Mesenteric fat pad (tissue), 1 donor: ENCODE results near the gene RBM27. TPM values are rescaled to one million over a fixed set of nuclear protein-coding genes. Genes with fewer than 3 reads are reported as not detected.
A peak's percentile ranks its signal among the peaks of the same experiment; 100 is the strongest.
"Not testable (repeated sequence)": the region's sequence is repeated elsewhere in the genome, so short reads cannot be mapped to it uniquely, and the experiment has no call there.

ENCODE experiments used
- DNase-seq: peaks from one replicate; pipeline ENCODE4 v3.0.0-alpha.2; 2020; ENCODE audit warnings: low spot score
- long read RNA-seq: library from polyadenylated mRNA; unstranded; transcript quantifications from one replicate; pipeline ENCODE4 v2.0.0, GENCODE V29; 2020
- total RNA-seq: library from RNA; stranded (reverse); fragmentation: NEBNext Ultra II Directional; extraction: Animal tissue kit (Norgen Biotek cat#: 25700); gene quantifications from one replicate; pipeline ENCODE4 v1.2.1, GENCODE V29; 2021
- donor health status: DM: yes; HTN: yes; CAD: no.

The RBM27 gene, protein sequence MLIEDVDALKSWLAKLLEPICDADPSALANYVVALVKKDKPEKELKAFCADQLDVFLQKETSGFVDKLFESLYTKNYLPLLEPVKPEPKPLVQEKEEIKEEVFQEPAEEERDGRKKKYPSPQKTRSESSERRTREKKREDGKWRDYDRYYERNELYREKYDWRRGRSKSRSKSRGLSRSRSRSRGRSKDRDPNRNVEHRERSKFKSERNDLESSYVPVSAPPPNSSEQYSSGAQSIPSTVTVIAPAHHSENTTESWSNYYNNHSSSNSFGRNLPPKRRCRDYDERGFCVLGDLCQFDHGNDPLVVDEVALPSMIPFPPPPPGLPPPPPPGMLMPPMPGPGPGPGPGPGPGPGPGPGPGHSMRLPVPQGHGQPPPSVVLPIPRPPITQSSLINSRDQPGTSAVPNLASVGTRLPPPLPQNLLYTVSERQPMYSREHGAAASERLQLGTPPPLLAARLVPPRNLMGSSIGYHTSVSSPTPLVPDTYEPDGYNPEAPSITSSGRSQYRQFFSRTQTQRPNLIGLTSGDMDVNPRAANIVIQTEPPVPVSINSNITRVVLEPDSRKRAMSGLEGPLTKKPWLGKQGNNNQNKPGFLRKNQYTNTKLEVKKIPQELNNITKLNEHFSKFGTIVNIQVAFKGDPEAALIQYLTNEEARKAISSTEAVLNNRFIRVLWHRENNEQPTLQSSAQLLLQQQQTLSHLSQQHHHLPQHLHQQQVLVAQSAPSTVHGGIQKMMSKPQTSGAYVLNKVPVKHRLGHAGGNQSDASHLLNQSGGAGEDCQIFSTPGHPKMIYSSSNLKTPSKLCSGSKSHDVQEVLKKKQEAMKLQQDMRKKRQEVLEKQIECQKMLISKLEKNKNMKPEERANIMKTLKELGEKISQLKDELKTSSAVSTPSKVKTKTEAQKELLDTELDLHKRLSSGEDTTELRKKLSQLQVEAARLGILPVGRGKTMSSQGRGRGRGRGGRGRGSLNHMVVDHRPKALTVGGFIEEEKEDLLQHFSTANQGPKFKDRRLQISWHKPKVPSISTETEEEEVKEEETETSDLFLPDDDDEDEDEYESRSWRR
- 12.2 TPM for total RNA-seq
- long read RNA-seq, partial matches to known transcripts = 15 of 18 reads
- long read RNA-seq, other reads (novel, unspliced or antisense) = 3 of 18 reads

DNA sequence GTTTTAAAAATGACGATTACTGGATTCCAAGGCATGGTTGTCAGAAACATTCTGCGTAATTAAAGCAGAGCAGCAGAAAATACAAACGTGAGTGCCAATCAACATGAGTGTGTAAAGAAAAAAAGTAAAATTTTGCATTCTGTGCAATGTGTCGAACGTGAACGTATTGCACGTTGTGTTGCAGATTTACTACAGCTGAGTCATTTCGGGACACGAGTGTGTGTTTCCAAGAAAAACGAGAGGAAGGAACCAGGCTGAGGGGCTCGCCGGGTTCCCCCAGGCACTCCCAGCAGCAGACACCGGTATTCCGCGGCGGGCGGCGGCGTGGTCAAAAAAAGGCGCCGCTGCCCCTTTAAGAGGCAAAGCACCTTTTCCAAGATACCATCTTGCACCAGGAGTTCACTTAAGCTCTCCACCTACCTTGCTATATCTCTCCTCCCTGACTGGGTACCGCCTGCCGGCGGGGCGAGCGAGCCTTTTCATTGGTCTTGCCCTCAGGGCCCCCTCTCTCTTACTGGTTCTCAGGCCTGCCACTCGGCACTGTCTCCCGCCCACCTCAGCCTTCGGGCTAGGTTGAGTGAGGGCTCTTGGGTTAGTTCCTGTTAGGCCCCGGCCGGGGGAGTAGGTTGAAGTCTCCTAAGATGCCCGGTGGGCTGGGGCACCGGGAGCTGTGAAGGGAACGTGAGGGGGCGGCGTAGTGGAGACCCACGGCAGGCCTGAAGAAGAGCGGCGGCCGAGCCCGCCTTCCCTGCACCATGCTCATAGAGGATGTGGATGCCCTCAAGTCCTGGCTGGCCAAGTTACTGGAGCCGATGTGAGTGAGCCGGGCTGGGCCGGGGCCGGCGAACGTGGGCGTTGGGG is at the start of gene RBM27:
TSS of gene RBM27 (plus strand) at position 595 of the 861 bp plus-strand sequence. CDS start at position 756, 161 bp downstream.
- peak; percentile 99 for DNase-seq

DNA sequence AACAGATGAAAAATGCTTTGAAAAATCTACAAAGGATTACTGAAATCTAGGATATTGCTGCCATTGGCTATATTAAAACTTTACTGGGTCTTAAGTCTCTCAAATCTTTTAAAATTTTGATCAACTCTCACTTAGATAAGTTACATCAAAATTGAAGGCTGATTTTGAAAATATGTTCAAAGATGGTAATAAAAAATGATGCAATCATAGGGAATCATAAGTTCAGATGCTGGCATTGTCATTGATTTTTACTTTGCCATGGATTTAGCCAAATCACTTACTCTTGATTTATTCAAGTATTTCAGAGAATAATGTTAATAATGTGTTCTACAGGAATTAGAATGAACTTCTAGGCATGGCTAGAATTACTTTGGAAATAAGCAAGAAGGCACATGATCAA is 45.1 kb upstream of the RBM27 start:
- no peak for DNase-seq

DNA sequence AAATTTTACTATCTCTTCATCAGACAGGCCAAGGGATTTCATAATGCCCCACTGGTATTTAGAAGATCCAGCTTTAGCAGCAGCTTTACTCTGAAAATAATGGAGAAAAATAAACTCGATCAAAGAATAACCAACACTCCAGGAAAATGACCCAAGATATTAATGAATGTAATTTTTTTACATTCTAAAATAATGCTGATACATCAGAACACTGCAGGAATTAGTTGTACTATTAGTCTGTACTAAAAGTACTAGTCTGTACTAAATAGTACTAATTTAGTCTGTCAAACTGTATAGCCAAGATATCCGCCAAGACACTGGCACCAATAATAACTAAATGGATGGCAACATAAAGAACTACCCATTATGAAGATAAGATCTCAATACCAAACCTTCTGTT is 39.0 kb upstream of the RBM27 start:
- DNase-seq = no peak

DNA sequence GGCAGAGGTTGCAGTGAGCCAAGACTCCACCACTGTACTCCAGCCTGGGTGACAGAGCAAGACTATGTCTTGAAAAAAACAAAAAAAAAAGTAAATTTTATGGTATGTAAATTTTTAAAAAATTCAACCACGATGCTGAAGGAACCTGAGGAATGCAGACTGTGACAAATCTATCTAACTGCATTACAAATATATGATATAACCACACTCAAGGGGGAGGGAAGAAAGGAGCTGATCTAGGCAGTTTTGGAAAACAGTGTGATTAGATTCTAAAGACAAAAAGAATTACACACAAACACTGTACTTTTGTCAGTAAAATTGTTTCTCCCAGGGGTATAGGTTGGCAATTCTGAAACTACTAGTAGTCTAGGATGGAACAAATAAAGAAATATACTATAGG is 37.9 kb upstream of the RBM27 start:
- no peak for DNase-seq

DNA sequence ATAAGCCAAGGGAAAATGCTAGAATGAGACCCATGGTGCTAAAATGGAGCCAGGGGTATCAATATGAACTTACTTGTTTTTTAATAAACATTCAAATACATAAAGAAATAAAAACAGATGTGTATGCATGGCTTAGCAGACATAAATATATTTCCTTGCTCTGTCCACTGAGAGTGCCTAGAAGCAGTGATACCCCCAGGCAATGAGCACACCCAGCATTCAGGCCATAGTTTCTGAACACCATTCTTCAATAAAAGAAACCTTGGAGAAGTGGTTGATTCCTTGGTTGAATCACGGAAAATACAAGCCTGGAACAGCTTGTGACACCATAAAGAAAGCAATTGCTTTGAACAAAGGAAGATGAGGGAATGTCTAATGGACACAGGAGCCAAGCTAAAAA is 37.5 kb upstream of the RBM27 start:
- DNase-seq = no peak

DNA sequence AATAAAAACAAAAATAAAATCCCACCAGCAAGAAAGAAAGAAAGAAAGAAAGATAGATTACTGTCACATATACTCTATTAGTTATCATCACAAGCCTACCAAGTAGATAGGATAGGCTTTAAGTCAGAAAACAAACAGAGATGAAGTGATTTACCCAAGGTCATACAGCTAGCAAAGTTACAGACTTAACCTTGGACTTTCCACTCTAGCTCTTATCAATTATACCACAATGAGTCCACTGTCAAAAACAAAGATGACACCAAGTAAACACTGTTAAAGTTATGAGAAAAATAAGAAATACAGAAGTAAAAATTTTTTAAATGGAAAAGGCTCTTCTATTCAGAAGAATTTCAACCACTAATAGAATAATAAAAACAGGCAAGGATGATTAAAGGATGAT is 34.3 kb upstream of the RBM27 start:
- no peak for DNase-seq

DNA sequence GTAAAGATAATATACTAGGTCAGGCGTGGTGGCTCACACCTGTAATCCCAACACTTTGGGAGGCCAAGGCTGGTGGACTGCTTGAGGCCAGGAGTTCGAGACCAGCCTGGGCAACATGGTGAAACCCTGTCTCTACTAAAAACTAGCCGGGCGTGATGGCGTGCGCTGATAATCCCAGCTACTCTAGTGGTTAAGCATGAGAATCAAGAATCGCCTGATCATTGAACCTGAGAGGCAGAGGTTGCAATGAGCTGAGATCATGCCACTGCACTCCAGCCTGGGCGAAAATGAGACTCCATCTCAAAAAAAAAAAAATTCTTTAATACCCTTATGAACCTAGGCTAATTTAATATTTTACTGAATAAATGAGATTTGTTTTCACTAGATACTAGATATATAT is 30.4 kb upstream of the RBM27 start:
- not testable (repeated sequence) for DNase-seq

DNA sequence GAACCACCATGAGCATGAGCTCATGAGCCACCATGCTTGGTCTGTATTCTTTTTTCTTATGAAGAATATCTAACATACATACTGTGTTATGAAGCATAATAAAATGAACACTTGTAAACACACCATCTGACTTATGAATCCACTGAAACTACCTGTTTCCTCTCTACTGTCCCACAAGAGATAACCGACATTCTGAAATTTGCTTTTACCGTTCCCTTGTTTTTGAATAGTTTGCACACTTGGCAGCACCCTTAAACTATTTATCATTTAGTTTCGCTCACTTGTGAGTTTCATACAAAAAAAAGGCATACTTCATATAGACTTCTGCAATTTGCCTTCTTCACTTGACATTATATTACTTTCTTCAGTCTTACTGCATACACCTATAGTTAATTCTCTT is 29.8 kb upstream of the RBM27 start:
- no peak for DNase-seq

DNA sequence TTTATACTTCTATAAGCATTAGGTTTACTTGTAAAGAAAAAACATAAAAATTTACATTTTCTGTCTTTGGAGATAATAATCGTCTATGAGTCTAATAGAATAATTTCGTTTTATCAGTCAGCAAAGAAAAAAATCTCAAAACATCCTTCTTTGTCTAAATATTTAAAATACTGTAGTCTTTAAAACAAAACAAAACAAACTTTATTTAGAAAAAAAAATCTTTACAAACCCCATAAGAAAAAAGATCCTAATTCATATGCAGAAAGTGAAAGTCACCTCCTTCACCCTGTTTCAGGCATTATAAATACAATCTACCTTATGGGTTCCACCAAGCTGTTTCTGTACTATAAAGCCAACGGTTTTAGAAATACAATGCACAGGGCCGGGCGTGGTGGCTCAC is 26.6 kb upstream of the RBM27 start:
- DNase-seq = no peak

DNA sequence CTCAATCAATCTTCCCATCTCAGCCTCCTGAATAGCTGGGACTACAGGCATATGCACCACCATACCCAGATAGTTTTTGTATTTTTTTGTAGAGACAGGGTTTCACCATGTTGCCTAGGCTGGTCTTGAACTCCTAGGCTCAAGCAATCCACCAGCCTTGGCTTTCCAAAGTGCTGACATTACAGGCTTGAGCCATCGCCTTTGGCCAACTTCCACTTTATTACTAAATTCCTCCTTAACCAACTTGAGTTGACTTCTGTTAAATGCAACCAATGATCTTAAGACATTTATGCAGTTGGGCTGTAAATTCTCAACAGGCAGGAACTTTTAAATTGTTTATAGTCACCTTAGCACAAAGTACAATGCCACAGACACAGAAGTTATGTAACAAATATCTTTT is 23.7 kb upstream of the RBM27 start:
- no peak for DNase-seq

DNA sequence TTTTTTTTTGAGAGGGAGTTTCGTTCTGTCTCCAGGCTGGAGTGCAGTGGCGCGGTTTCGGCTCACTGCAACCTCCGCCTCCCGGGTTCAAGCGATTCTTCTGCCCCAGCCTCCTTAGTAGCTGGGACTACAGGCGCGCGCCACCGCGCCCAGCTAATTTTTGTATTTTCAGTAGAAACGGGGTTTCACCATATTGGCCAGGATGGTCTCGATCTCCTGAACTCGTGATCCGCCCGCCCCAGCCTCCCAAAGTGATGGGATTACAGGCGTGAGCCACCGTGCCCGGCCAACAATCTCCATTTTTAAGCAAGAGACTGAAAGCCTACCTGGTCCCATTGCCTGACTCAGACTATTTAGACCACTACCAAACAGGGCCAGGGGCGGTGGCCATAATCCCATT is 20.0 kb upstream of the RBM27 start:
- not testable (repeated sequence) for DNase-seq

DNA sequence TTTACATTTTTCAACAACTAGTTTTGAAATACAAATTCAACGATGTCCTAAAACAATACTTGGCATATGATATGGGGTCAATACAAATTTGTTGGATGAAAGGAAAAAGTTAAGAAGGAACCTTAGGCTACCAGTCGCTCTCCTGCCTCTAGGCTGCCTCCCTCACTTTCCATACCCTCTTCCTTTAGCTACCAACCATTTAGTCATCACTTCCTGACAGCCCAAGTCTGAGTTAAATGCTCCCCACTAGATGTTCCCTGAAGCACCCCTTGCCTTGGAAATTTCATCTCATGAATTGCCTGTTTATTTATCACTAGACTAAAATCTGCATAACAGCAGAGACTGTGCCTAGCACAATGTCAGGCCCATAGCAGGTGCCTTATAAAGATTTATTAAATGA is 18.2 kb upstream of the RBM27 start:
- no peak for DNase-seq

DNA sequence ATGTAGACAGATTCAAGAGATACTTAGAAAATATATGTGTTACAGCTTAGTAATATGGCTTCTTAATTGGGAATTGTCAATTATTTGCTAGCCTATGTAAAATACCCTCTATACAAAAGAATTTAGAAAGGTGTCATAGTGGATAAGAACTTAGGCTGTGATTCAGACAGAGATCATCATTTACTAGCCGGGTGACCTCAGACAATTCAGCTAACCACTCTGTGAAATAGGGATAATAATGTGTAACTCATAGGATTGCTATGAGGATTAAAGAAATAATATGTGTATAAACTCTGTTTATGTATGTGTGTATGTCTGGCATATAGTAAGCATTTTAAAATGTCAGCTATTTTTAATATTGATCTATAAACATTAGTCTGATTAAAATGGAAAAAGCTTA is 15.0 kb upstream of the RBM27 start:
- DNase-seq = no peak

DNA sequence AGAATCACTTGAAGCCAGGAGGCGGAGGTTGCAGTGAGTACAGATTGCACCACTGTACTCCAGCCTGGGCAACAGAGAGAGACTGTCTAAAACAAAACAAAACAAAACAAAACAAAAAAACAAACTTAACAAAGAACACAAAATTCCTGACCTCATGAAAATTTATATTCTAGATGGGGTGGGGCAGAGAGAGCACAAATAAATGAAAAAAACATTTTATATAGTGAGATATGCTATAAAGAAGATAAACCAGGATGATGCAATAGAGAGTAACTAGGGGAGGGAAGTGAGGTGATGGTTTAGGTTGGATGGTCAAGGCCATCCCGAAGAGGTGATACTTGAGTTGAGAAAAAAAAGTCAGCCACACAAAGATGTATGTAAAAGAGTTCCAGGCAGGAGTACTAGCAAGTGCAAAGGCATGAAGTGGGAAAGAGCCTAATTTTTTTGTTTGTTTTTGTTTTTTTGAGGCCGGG is 10.8 kb upstream of the RBM27 start:
- no peak for DNase-seq

DNA sequence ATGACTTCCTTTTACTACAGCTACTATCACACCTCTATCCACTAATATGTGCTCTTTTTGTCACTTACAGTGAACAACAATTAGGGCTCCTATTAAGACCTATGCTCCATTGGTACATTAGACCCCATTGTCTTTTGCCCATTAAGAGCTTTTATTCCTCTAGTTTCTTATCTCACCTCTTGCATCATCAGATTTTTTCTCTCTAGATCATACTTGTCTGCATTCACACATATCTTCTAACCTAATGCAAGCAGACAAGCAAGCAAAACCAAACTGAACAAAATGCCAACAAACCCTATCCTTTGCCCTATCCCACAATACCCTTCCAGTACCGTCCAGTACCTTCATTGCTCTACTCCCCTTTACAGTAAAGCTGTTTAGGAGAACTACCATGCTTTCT is 10.1 kb upstream of the RBM27 start:
- no peak for DNase-seq

DNA sequence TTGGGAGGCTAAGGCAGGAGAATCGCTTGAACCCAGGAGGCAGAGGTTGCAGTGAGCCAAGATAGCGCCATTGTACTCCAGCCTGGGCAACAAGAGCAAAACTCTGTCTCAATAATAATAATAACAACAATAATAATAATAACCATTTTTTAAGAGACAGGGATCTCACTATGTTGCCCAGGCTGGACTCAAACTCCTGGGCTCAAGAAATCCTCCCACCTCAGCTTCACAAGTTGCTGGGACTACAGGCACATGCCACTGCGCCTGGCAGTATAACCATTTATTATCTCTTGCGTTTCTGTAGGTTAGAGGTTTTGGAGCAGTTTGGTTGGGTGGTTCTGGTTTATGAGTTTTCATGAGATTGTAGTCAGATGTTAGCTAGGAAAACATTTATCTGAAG is 8.4 kb upstream of the RBM27 start:
- DNase-seq = not testable (repeated sequence)

DNA sequence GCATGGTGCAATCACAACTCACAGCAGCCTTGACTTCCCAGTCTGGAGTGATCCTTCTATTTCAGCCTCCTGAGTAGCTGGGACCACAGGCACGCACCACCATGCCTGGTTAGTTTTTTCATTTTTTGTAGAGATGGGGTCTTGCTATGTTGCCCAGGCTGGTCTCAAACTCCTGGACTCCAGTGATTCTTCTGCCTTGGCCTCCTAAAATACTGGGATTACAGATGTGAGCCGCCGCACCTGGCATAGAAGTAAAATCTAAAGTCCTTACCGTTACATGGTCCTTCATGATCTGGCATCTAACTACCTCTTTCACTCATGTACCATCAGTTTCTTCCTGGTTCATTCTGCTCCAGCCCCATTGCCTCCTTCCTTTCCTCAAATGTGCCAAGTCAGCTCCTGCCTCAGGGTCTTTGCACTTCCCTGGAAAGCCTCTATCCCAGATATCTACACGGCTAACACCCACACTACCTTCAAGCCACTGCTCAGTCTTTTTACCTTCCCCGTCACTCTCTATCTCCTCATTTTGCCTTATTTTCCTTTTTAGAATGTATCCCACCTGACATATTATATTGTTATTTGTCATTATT is 6.9 kb upstream of the RBM27 start:
- no peak for DNase-seq

DNA sequence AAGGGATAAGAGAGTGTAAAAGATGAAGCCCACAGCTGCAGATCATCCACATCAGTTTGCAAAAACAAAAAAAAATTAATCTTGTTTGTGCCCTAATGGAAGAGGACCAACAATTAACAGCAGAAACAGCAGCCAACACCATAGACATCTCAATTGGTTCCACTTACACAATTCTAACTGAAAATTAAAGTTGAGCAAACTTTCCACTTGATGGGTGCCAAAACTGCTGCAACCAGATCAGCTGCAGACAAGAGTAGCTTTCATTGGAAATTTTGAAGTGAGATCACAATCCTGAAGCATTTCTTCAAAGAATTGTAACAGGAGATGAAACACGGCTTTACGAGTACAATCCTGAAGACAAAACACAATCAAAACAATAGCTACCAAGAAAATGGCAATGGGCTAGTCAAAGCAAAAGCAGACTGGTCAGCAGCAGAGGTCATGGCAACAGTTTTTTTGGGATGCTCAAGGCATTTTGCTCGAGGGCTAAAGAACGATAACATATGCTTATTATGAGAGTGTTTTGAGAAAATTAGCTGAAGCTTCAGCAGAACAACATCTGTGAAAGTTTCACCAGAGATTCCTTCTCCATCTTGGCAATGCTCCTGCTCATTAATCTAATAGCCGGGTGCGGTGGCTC is 4.1 kb upstream of the RBM27 start:
- no peak for DNase-seq

DNA sequence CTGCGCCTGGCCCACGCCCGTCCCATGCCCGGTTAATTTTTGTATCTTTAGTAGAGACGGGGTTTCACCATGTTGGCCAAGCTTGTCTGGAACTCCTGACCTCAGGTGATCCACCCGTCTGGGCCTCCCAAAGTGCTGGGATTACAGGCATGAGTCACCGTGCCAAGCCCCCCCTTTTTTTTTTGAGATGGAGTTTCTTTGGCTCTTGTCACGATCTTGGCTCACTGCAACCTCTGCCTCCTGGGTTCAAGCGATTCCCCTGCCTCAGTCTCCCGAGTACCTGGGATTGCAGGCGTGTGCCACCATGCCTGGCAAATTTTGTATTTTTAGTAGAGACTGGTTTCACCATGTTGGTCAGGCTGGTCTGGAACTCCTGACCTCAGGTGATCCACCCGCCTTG is 1.6 kb upstream of the RBM27 start:
- not testable (repeated sequence) for DNase-seq

DNA sequence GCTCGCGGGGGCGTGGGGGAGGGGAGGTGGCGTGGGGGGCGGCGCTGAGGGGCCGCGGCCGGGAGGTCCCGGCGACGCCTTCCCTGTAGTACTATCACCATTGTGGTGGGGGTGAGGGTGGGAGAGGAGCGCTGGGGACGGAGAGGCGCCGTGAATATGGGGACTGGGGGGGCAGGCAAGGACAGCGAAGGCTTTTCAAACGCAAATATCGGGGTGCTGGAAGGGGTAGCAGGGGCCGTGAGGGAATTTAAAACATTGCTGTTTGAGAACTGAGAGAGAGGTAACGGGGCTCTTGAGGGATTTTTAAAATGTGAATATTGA is 427 bp downstream of the RBM27 start:
- DNase-seq = no peak
